GM21825 (cell line): ENCODE data around the gene CRIP1.

Experiments used
- ATAC-seq: cut with Tn5 transposase; IDR thresholded peaks from one replicate; pipeline ENCODE4 v1.9.1; 2021; ENCODE audit warnings: mild to moderate bottlenecking, moderate library complexity; ENCODE audit not compliant: unreplicated experiment

CRIP1 gene

GRCh38 chr14:105492031-105492970 is 5.6 kb downstream of the CRIP1 start:
- no peak for ATAC-seq

- no peak for ATAC-seq
Observed at GRCh38 chr14:105492971-105493871, 6.5 kb downstream of the CRIP1 start.

- no peak for ATAC-seq
Observed at GRCh38 chr14:105493921-105494605, 7.4 kb downstream of the CRIP1 start.

GRCh38 chr14:105494606-105494929 is 7.9 kb downstream of the CRIP1 start:
- no peak for ATAC-seq

GRCh38 chr14:105495101-105495989 is 8.7 kb downstream of the CRIP1 start:
- ATAC-seq = no peak

GRCh38 chr14:105495990-105496830 is 9.5 kb downstream of the CRIP1 start:
- ATAC-seq = no peak

GRCh38 chr14:105496831-105497591 is 10.3 kb downstream of the CRIP1 start:
- no peak for ATAC-seq

GRCh38 chr14:105497671-105498429 is 11.2 kb downstream of the CRIP1 start:
- no peak for ATAC-seq

- no peak for ATAC-seq
Observed at GRCh38 chr14:105498430-105499255, 12.0 kb downstream of the CRIP1 start.

- ATAC-seq = no peak
Observed at GRCh38 chr14:105499256-105500035, 12.8 kb downstream of the CRIP1 start.

- ATAC-seq = no peak
Observed at GRCh38 chr14:105500036-105500725, 13.5 kb downstream of the CRIP1 start.

GRCh38 chr14:105500726-105501101 is 14.0 kb downstream of the CRIP1 start:
- no peak for ATAC-seq

GRCh38 chr14:105501504-105502291 is 15.0 kb downstream of the CRIP1 start:
- ATAC-seq = no peak

- no peak for ATAC-seq
Observed at GRCh38 chr14:105502446-105503295, 16.0 kb downstream of the CRIP1 start.
